K562 (cell line): ENCODE measurements around the gene MGST1. TPM values are rescaled to one million over a fixed set of nuclear protein-coding genes. Genes with fewer than 3 reads are reported as not detected.
A peak's percentile ranks its signal among the peaks of the same experiment; 100 is the strongest.

Experiments
- BACH1 ChIP-seq: fragments of 200-800 bp; sonication (Bioruptor generic); IDR thresholded peaks from 2 replicates; pipeline ENCODE4 v1.6.1; 2016; ENCODE audit warnings: missing genetic modification characterization, missing compliant biosample characterization
- BRD4 ChIP-seq: fragments of 200-600 bp; sonication (generic); IDR thresholded peaks from 2 replicates; pipeline ENCODE4 v1.6.1; 2017; ENCODE audit warnings: inconsistent platforms
- C11orf30 ChIP-seq: fragments of 450-650 bp; IDR thresholded peaks from 2 replicates; pipeline ENCODE4 v1.6.1; 2016; ENCODE audit warnings: low read depth, mild to moderate bottlenecking
- CC2D1A ChIP-seq: fragments of 450-650 bp; IDR thresholded peaks from 2 replicates; pipeline ENCODE4 v1.6.1; 2017; ENCODE audit warnings: mild to moderate bottlenecking
- CEBPG ChIP-seq, 3 experiments: fragments of 200-800 bp in 1 of 3; sonication (Bioruptor generic) in 1 of 3; sonication (generic) in 1 of 3; formaldehyde crosslinking in 1 of 3; IDR thresholded peaks in 2 of 3; conservative IDR thresholded peaks in 1 of 3; 2 replicates each; pipeline versions ENCODE4 v1.6.1 to v1.8.0; 2016 to 2022; ENCODE audit warnings: missing compliant biosample characterization in 2 of 3, missing genetic modification characterization in 2 of 3, mild to moderate bottlenecking in 1 of 3, missing genetic modification reagents in 1 of 3
- COPS2 ChIP-seq: fragments of 450-650 bp; conservative IDR thresholded peaks from 2 replicates; pipeline ENCODE4 v1.6.1; 2016; ENCODE audit warnings: mild to moderate bottlenecking, moderate library complexity
- CTBP1 ChIP-seq: fragments of 450-650 bp; IDR thresholded peaks from 2 replicates; pipeline ENCODE4 v1.6.1; 2016; ENCODE audit warnings: borderline replicate concordance
- DACH1 ChIP-seq: fragments of 450-650 bp; IDR thresholded peaks from 2 replicates; pipeline ENCODE4 v1.6.1; 2018; ENCODE audit not compliant: partially characterized antibody
- EGR1 ChIP-seq: fragments of 450-650 bp; conservative IDR thresholded peaks from 2 replicates; pipeline ENCODE4 v1.6.1; 2017; ENCODE audit warnings: mild to moderate bottlenecking
- FOXA1 ChIP-seq: fragments of 450-650 bp; IDR thresholded peaks from 2 replicates; pipeline ENCODE4 v1.6.1; 2016; ENCODE audit warnings: mild to moderate bottlenecking, borderline replicate concordance
- FOXK1 ChIP-seq: sonication (generic); formaldehyde crosslinking; IDR thresholded peaks from 2 replicates; pipeline ENCODE4 v1.8.0; 2022; ENCODE audit warnings: missing genetic modification reagents, mild to moderate bottlenecking, borderline replicate concordance
- HDAC1 ChIP-seq, 2 experiments: fragments of 450-650 bp; IDR thresholded peaks; 2 replicates each; pipeline ENCODE4 v1.6.1; 2016 to 2017; ENCODE audit warnings: inconsistent platforms in 1 of 2, mild to moderate bottlenecking in 1 of 2, moderate library complexity in 1 of 2
- LEF1 ChIP-seq: fragments of 450-650 bp; IDR thresholded peaks from 2 replicates; pipeline ENCODE4 v1.6.1; 2016; ENCODE audit warnings: mild to moderate bottlenecking
- MTA1 ChIP-seq: fragments of 450-650 bp; IDR thresholded peaks from 2 replicates; pipeline ENCODE4 v1.6.1; 2017; ENCODE audit warnings: borderline replicate concordance
- NFIC ChIP-seq: fragments of 450-650 bp; IDR thresholded peaks from 2 replicates; pipeline ENCODE4 v1.6.1; 2017; ENCODE audit warnings: mild to moderate bottlenecking, inconsistent platforms
- NR0B1 ChIP-seq: fragments of 450-650 bp; IDR thresholded peaks from one replicate; pipeline ENCODE4 v1.6.1; 2018; ENCODE audit warnings: mild to moderate bottlenecking, moderate library complexity; ENCODE audit not compliant: partially characterized antibody
- NR2C2 ChIP-seq, 2 experiments: fragments of 200-800 bp in 1 of 2; sonication (Bioruptor generic) in 1 of 2; sonication (generic) in 1 of 2; formaldehyde crosslinking in 1 of 2; IDR thresholded peaks; 2 replicates each; pipeline versions ENCODE4 v1.6.1 to v1.8.0; 2016 to 2022; ENCODE audit warnings: mild to moderate bottlenecking in 1 of 2, missing compliant biosample characterization in 1 of 2, missing genetic modification characterization in 1 of 2, missing genetic modification reagents in 1 of 2
- RAD21 ChIP-seq, 2 experiments: fragments of 250-450 bp in 1 of 2; fragments of 450-650 bp in 1 of 2; sonication (Bioruptor Pico) in 1 of 2; formaldehyde crosslinking in 1 of 2; IDR thresholded peaks in 1 of 2; conservative IDR thresholded peaks in 1 of 2; 2 replicates each; pipeline versions ENCODE4 v1.4.0 to v1.8.0; 2020 to 2022; ENCODE audit warnings: mild to moderate bottlenecking in 2 of 2, moderate library complexity in 1 of 2
- RFX7 ChIP-seq: fragments of 250-450 bp; sonication (Bioruptor Pico); IDR thresholded peaks from 2 replicates; pipeline ENCODE4 v1.5.1; 2021; ENCODE audit warnings: mild to moderate bottlenecking
- TAF9B ChIP-seq: fragments of 450-650 bp; IDR thresholded peaks from 2 replicates; pipeline ENCODE4 v1.6.1; 2018; ENCODE audit warnings: mild to moderate bottlenecking; ENCODE audit not compliant: partially characterized antibody
- TGIF2 ChIP-seq: sonication (generic); formaldehyde crosslinking; IDR thresholded peaks from 2 replicates; pipeline ENCODE4 v1.8.1; 2022; ENCODE audit warnings: mild to moderate bottlenecking, missing genetic modification reagents, moderate library complexity
- ZFX ChIP-seq: sonication (generic); formaldehyde crosslinking; IDR thresholded peaks from 2 replicates; pipeline ENCODE4 v1.8.0; 2022; ENCODE audit warnings: mild to moderate bottlenecking, missing genetic modification reagents, moderate library complexity
- ZNF644 ChIP-seq: fragments of 200-800 bp; sonication (Bioruptor generic); IDR thresholded peaks from 2 replicates; pipeline ENCODE4 v1.6.1; 2016; ENCODE audit warnings: low read depth, missing genetic modification characterization, missing compliant biosample characterization
- polyA plus RNA-seq, 8 experiments: library from polyadenylated mRNA; depleted of rRNA in 4 of 8; stranded (reverse) in 5 of 8; unstranded in 3 of 8; fragments of >200 nt; fragmentation: Nextera tagmentation in 2 of 8; fragmentation: Illumina TruSeq in 1 of 8; extraction: Ambion mirVana in 2 of 8; extraction: Trizol in 1 of 8; gene quantifications; 2 replicates each; pipeline versions ENCODE4 v1.2.1 to v1.2.3, GENCODE V29; 2011 to 2014; ENCODE audit warnings: inconsistent platforms in 1 of 8, missing spikeins in 1 of 8
- total RNA-seq, 7 experiments: library from RNA; depleted of rRNA in 6 of 7; stranded (reverse); fragments of >200 nt in 6 of 7; fragmentation: Illumina TruSeq in 2 of 7; extraction: Trizol in 2 of 7; gene quantifications; 2 replicates each; pipeline versions ENCODE4 v1.2.1 to v1.2.3, GENCODE V29; 2011 to 2021; ENCODE audit warnings: low replicate concordance in 1 of 7
- TF ChIP-seq, protein P1 (sequence below): fragments of 450-650 bp; formaldehyde crosslinking; IDR thresholded peaks from 2 replicates; pipeline ENCODE4 v1.4.0; 2022; ENCODE audit warnings: mild to moderate bottlenecking, moderate library complexity
- TF ChIP-seq, protein P2 (sequence below): sonication (generic); formaldehyde crosslinking; IDR thresholded peaks from 2 replicates; pipeline ENCODE4 v1.8.0; 2022; ENCODE audit warnings: mild to moderate bottlenecking, missing genetic modification reagents

MGST1 gene
- total and polyA plus RNA-seq, 9 of the 15 experiments (the other 6 are each of a cell fraction or from before 2014, with no cell fraction given): 12.1 to 190 (median 73.3) TPM

DNA sequence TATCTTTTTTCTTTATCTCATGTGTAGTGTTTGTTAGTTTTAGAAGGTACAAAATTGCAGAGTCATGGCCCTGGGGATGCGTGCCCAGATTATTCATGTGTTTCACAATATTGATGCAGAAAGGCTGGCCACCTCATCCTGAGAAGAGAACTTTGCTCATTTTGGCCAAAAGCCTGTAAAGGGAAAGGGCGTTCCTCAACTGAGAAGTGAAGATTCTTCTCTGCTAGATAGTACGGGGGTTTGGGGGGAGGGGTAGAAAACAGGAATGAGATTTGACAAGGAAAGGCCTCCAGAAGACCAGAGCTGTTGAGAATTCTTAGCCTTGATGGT, 1.7 kb downstream of the MGST1 start (continued):
- TF ChIP-seq, protein P1, sequence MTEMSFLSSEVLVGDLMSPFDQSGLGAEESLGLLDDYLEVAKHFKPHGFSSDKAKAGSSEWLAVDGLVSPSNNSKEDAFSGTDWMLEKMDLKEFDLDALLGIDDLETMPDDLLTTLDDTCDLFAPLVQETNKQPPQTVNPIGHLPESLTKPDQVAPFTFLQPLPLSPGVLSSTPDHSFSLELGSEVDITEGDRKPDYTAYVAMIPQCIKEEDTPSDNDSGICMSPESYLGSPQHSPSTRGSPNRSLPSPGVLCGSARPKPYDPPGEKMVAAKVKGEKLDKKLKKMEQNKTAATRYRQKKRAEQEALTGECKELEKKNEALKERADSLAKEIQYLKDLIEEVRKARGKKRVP: no peak
- TF ChIP-seq NFIC (peak; percentile 70), LEF1 (peak; percentile 44; the same call in 1 of the 2 replicates), CEBPG (CRISPR knock-in tag; IDR thresholded peaks at IDR 0.05) (peak; percentile 46; the same call in 1 of the 2 replicates), CEBPG (tag; conservative IDR thresholded peaks at IDR 0.05 in 1 of 2, IDR thresholded peaks at IDR 0.05 in 1 of 2) (peak; percentile 64 to 75), RAD21 (CRISPR knock-in tag; conservative IDR thresholded peaks at IDR 0.05 in 1 of 2, IDR thresholded peaks at IDR 0.05 in 1 of 2) (no peak), RFX7 (CRISPR knock-in tag) (no peak), C11orf30 (peak; percentile 82), BACH1 (tag) (peak; percentile 82), EGR1 (no peak), ZFX (CRISPR knock-in tag) (no peak), NR0B1 (no peak), ZNF644 (tag) (no peak), BRD4 (no peak), COPS2 (no peak), FOXA1 (no peak), CTBP1 (peak; percentile 77; the same call in 1 of the 2 replicates), FOXK1 (CRISPR knock-in tag) (no peak), DACH1 (no peak), CC2D1A (no peak), HDAC1 (IDR thresholded peaks at IDR 0.05) (0 out of 4 replicates have a peak, but pooled peaks of 1 of the 2 experiments have one; percentile 25), TGIF2 (CRISPR knock-in tag) (no peak), NR2C2 (CRISPR knock-in tag; IDR thresholded peaks at IDR 0.05) (no peak), NR2C2 (tag; IDR thresholded peaks at IDR 0.05) (0 out of 2 replicates have a peak, but pooled peaks have one; percentile 11), TAF9B (peak; percentile 13), MTA1 (no peak)
- TF ChIP-seq, protein P2, sequence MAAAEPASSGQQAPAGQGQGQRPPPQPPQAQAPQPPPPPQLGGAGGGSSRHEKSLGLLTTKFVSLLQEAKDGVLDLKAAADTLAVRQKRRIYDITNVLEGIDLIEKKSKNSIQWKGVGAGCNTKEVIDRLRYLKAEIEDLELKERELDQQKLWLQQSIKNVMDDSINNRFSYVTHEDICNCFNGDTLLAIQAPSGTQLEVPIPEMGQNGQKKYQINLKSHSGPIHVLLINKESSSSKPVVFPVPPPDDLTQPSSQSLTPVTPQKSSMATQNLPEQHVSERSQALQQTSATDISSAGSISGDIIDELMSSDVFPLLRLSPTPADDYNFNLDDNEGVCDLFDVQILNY (CRISPR knock-in tag): no peak
